Measurements from ENCODE around the gene DDIT3.

Gene DDIT3

DNA sequence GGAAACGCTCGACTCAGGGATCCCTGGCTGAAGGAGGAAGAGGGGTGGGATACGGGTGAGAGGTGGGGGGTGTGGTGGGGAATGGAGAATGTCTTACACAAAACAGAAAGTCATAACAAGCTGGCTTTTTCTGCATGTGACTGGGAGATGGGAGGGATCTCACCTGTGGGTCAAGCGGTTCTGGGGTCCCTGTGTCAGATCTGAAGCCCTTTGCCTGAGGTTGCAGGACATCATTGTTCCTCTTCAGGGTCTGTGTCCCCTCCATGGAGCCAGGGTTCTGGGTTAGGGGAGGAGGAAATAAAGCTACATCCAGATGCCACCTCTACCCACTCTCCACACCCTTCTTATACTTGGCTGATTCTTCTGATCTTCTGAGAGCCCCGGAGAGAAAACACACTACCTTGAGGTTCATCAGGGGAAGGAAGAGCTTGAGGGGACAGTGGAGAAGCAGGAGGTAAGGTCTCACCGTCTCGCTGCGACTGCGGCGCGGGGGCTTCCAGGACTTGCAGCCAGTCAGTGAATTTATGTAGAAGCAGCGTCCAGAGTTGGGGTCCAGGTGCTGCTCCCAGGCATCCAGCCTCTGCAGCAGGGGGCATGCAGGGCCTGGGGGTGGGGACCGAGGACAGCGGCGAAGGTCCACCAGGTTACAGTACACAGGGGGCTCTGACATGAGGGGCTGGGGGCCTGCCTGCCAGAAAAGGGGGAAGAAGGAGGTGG, 43.2 kb downstream of the DDIT3 start:
- peaks cover 11% of the 10 kb centered on the region for H3K4me1 ChIP-seq
- H3K9me3 ChIP-seq (ENCODE audit: control insufficient read depth, low read length): no peaks in the 10 kb centered on the region
- H3K36me3 ChIP-seq (ENCODE audit: control insufficient read depth, insufficient read depth, low read length): no peaks in the 10 kb centered on the region
- peaks cover 7% of the 10 kb centered on the region for H3K27me3 ChIP-seq (ENCODE audit: control insufficient read depth, insufficient read depth, low read length)
- H3K4me3 ChIP-seq (ENCODE audit: low read depth, low read length): no peak overlapping the region
- H2AFZ ChIP-seq: no peak overlapping the region
- no peaks in the 10 kb centered on the region for H3K79me2 ChIP-seq
- H3K9ac ChIP-seq: no peak overlapping the region
- H3K27ac ChIP-seq: no peak overlapping the region
- no peak overlapping the region for H3K4me2 ChIP-seq (ENCODE audit: low read length)
- no peak for TF ChIP-seq CTCF (IDR thresholded peaks at IDR 0.05)

- Histone ChIP-seq H3K27ac (no peak overlapping the region), H3K36me3 (ENCODE audit: control insufficient read depth, insufficient read depth, low read length) (no peaks in the 10 kb centered on the region), H2AFZ (peak overlapping the region; percentile 64), H3K9me3 (ENCODE audit: control insufficient read depth, low read length) (no peaks in the 10 kb centered on the region), H3K4me2 (ENCODE audit: low read length) (peak overlapping the region; percentile 68), H3K9ac (no peak overlapping the region), H3K4me1 (peaks cover 11% of the 10 kb centered on the region), H3K4me3 (ENCODE audit: low read depth, low read length) (peak overlapping the region; percentile 34), H3K27me3 (ENCODE audit: control insufficient read depth, insufficient read depth, low read length) (peaks cover 7% of the 10 kb centered on the region), H3K79me2 (no peaks in the 10 kb centered on the region)
- TF ChIP-seq CTCF (IDR thresholded peaks at IDR 0.05): no peak
Observed at GRCh38 chr12:57476162-57476992, 43.9 kb downstream of the DDIT3 start.

DNA sequence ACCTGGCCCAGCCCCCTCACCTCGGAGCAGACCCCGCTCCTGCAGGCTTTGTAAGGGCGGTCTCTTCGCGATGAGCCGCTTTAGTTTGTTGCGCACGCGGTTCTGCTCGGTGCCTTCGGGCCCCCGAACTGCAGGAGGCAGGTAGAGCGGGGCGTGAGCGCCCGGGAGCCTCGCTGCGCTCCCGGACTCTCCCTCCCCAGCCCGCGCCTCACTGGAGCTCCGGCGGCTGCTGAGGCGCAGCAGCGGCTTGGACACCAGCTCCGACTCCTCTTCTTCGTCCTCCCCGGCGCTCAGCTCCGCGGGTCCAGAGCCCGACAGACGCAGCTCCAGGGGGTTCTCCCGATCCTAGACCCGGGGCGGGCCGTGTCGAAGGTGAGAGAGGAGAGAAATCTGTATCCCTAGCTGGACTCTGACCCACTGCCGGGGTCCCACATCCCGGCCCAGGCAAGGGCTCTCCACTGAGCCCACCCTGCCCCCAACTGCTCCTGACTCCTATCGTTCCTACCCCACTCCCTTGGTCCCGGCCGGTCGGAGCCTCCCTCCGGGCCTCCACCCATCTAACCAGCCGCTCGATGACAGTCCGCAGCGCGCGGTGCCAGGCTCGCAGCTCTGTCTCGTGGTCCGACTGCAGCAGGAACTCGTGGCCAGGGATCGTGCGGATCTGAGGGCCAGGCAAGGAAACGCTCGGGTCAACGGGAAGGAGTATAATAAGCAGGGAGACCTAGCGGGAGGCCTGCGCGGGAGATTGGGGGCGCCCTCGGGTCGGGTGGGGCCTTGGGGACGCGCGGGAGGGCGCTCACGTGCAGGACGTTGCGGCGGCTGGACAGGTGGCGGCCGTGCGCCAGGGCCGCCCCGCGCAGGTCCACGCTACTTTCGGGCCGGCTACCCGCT, 44.8 kb downstream of the DDIT3 start:
- Histone ChIP-seq H3K27me3 (ENCODE audit: control insufficient read depth, insufficient read depth, low read length) (peaks cover 7% of the 10 kb centered on the region), H3K4me3 (ENCODE audit: low read depth, low read length) (peak overlapping the region; percentile 34), H3K36me3 (ENCODE audit: control insufficient read depth, insufficient read depth, low read length) (no peaks in the 10 kb centered on the region), H3K9me3 (ENCODE audit: control insufficient read depth, low read length) (no peaks in the 10 kb centered on the region), H3K4me2 (ENCODE audit: low read length) (peak overlapping the region; percentile 68), H2AFZ (peak overlapping the region; percentile 64), H3K27ac (no peak overlapping the region), H3K79me2 (no peaks in the 10 kb centered on the region), H3K9ac (no peak overlapping the region), H3K4me1 (peaks cover 11% of the 10 kb centered on the region)
- no peak for TF ChIP-seq CTCF (IDR thresholded peaks at IDR 0.05)

DNA sequence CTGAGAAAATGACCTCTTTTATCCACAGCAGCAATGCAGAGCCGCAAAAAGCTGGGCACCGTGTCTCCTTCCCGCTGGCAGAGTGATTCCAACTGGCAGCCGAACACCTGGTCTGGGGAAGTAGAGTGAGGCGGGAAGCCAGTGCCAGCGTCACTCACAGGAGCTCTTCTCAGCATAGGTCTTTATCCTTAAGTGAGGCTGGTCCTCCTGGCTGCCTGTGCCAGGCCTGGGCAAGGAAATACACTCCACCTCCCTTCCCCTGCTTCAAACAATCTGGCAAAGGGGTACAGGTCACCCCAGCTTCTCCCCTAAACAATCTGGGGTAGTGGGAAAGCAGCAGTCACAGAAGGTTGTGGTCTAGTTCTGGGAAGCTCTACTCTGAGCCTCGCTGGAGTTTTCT, 45.5 kb downstream of the DDIT3 start:
- no peak overlapping the region for H3K27ac ChIP-seq
- peaks cover 11% of the 10 kb centered on the region for H3K4me1 ChIP-seq
- H3K4me3 ChIP-seq (ENCODE audit: low read depth, low read length): no peak overlapping the region
- no peaks in the 10 kb centered on the region for H3K36me3 ChIP-seq (ENCODE audit: control insufficient read depth, insufficient read depth, low read length)
- H3K9ac ChIP-seq: no peak overlapping the region
- H3K27me3 ChIP-seq (ENCODE audit: control insufficient read depth, insufficient read depth, low read length): peaks cover 7% of the 10 kb centered on the region
- TF ChIP-seq CTCF (IDR thresholded peaks at IDR 0.05): no peak
- peak overlapping the region; percentile 64 for H2AFZ ChIP-seq
- peak overlapping the region; percentile 68 for H3K4me2 ChIP-seq (ENCODE audit: low read length)
- H3K9me3 ChIP-seq (ENCODE audit: control insufficient read depth, low read length): no peaks in the 10 kb centered on the region
- H3K79me2 ChIP-seq: no peaks in the 10 kb centered on the region

Data from parathyroid adenoma (tissue), 2 donors.